HG03354 (cell line): ENCODE results near the gene ACTG1.

Experiments used
- ATAC-seq: cut with Tn5 transposase; IDR thresholded peaks from one replicate; pipeline ENCODE4 v1.9.1; 2021; ENCODE audit warnings: mild to moderate bottlenecking; ENCODE audit not compliant: unreplicated experiment, poor library complexity, severe bottlenecking

ACTG1 gene

GRCh38 chr17:81546906-81547613, 34.5 kb upstream of the ACTG1 start:
- ATAC-seq, result no peak

GRCh38 chr17:81545160-81545949, 32.8 kb upstream of the ACTG1 start:
- no peak for ATAC-seq

GRCh38 chr17:81544281-81544974, 31.8 kb upstream of the ACTG1 start:
- ATAC-seq, result no peak

GRCh38 chr17:81543756-81544155, 31.2 kb upstream of the ACTG1 start:
- no peak for ATAC-seq

GRCh38 chr17:81543339-81543675, 30.7 kb upstream of the ACTG1 start:
- ATAC-seq, result no peak

- ATAC-seq, result no peak
Measured at GRCh38 chr17:81542431-81543338, 30.1 kb upstream of the ACTG1 start.

GRCh38 chr17:81541123-81541522, 28.5 kb upstream of the ACTG1 start:
- no peak for ATAC-seq

- ATAC-seq, result no peak
Measured at GRCh38 chr17:81540676-81541027, 28.1 kb upstream of the ACTG1 start.

GRCh38 chr17:81539961-81540675, 27.5 kb upstream of the ACTG1 start:
- ATAC-seq, result no peak

- ATAC-seq, result no peak
Measured at GRCh38 chr17:81539571-81539900, 26.9 kb upstream of the ACTG1 start.

GRCh38 chr17:81538651-81539570, 26.3 kb upstream of the ACTG1 start:
- no peak for ATAC-seq

GRCh38 chr17:81537856-81538555, 25.4 kb upstream of the ACTG1 start:
- no peak for ATAC-seq

- no peak for ATAC-seq
Measured at GRCh38 chr17:81537343-81537855, 24.8 kb upstream of the ACTG1 start.

GRCh38 chr17:81536299-81537290, 24.0 kb upstream of the ACTG1 start:
- no peak for ATAC-seq

GRCh38 chr17:81535480-81536298, 23.1 kb upstream of the ACTG1 start:
- no peak for ATAC-seq

GRCh38 chr17:81535007-81535328, 22.4 kb upstream of the ACTG1 start:
- ATAC-seq, result no peak
